HEK293 (cell line): Measurements from ENCODE around the gene B4GALNT2.

ENCODE experiments used
- BCL11A ChIP-seq: fragments of 450-650 bp; formaldehyde crosslinking; IDR thresholded peaks from 2 replicates; pipeline ENCODE4 v1.5.1; 2016; ENCODE audit warnings: low read depth, missing biosample characterization, missing genetic modification characterization
- EGR2 ChIP-seq: fragments of 450-650 bp; formaldehyde crosslinking; IDR thresholded peaks from 2 replicates; pipeline ENCODE4 v1.5.1; 2016; ENCODE audit warnings: low read depth, missing biosample characterization, missing genetic modification characterization
- GFI1B ChIP-seq: fragments of 450-650 bp; formaldehyde crosslinking; IDR thresholded peaks from 2 replicates; pipeline ENCODE4 v1.5.1; 2016; ENCODE audit warnings: missing biosample characterization, missing genetic modification characterization
- HIC1 ChIP-seq: fragments of 450-650 bp; formaldehyde crosslinking; IDR thresholded peaks from 2 replicates; pipeline ENCODE4 v1.5.1; 2016; ENCODE audit warnings: missing biosample characterization, missing genetic modification characterization
- HOXC10 ChIP-seq: sonication (generic); formaldehyde crosslinking; IDR thresholded peaks from 2 replicates; pipeline ENCODE4 v1.8.1; 2023; ENCODE audit warnings: mild to moderate bottlenecking, missing genetic modification reagents
- KLF7 ChIP-seq: fragments of 450-650 bp; formaldehyde crosslinking; IDR thresholded peaks from 2 replicates; pipeline ENCODE4 v1.5.1; 2016; ENCODE audit warnings: missing biosample characterization, missing genetic modification characterization, borderline replicate concordance
- PBX3 ChIP-seq: sonication (generic); formaldehyde crosslinking; IDR thresholded peaks from 2 replicates; pipeline ENCODE4 v1.8.1; 2022; ENCODE audit warnings: mild to moderate bottlenecking, moderate library complexity, missing genetic modification reagents
- PRDM6 ChIP-seq: fragments of 450-650 bp; formaldehyde crosslinking; IDR thresholded peaks from 2 replicates; pipeline ENCODE4 v1.5.1; 2017; ENCODE audit warnings: missing biosample characterization, missing genetic modification characterization
- ZBTB26 ChIP-seq: fragments of 450-650 bp; formaldehyde crosslinking; optimal IDR thresholded peaks from 2 replicates; pipeline ENCODE3; 2016; ENCODE audit warnings: missing biosample characterization, mild to moderate bottlenecking, missing genetic modification characterization
- ZFP3 ChIP-seq: fragments of 450-650 bp; formaldehyde crosslinking; IDR thresholded peaks from 2 replicates; pipeline ENCODE4 v1.5.1; 2016; ENCODE audit warnings: low read depth, missing biosample characterization, missing genetic modification characterization
- ZFP69B ChIP-seq: fragments of 450-650 bp; formaldehyde crosslinking; IDR thresholded peaks from 2 replicates; pipeline ENCODE4 v1.5.1; 2016; ENCODE audit warnings: missing biosample characterization, missing genetic modification characterization
- ZNF121 ChIP-seq: fragments of 450-650 bp; formaldehyde crosslinking; IDR thresholded peaks from 2 replicates; pipeline ENCODE4 v1.5.1; 2016; ENCODE audit warnings: missing biosample characterization, missing genetic modification characterization
- ZNF19 ChIP-seq: fragments of 450-650 bp; formaldehyde crosslinking; IDR thresholded peaks from 2 replicates; pipeline ENCODE4; 2016; ENCODE audit warnings: missing biosample characterization, missing genetic modification characterization, low read depth
- ZNF221 ChIP-seq: fragments of 450-650 bp; formaldehyde crosslinking; IDR thresholded peaks from 2 replicates; pipeline ENCODE4 v1.5.1; 2017; ENCODE audit warnings: missing biosample characterization, missing genetic modification characterization, borderline replicate concordance
- ZNF239 ChIP-seq: fragments of 450-650 bp; formaldehyde crosslinking; IDR thresholded peaks from 2 replicates; pipeline ENCODE4 v1.5.1; 2016; ENCODE audit warnings: missing biosample characterization, missing genetic modification characterization
- ZNF302 ChIP-seq: fragments of 450-650 bp; formaldehyde crosslinking; IDR thresholded peaks from 2 replicates; pipeline ENCODE4 v1.5.1; 2016; ENCODE audit warnings: missing biosample characterization, missing genetic modification characterization, low read depth
- ZNF341 ChIP-seq: fragments of 450-650 bp; formaldehyde crosslinking; IDR thresholded peaks from 2 replicates; pipeline ENCODE4; 2016; ENCODE audit warnings: low read depth, missing biosample characterization, missing genetic modification characterization
- ZNF398 ChIP-seq: fragments of 450-650 bp; formaldehyde crosslinking; IDR thresholded peaks from 2 replicates; pipeline ENCODE4 v1.5.1; 2017; ENCODE audit warnings: missing biosample characterization, missing genetic modification characterization
- ZNF48 ChIP-seq: fragments of 450-650 bp; formaldehyde crosslinking; IDR thresholded peaks from 2 replicates; pipeline ENCODE4 v1.5.1; 2016; ENCODE audit warnings: missing biosample characterization, missing genetic modification characterization
- ZNF501 ChIP-seq: fragments of 450-650 bp; formaldehyde crosslinking; IDR thresholded peaks from 2 replicates; pipeline ENCODE4 v1.5.1; 2016; ENCODE audit warnings: missing biosample characterization, missing genetic modification characterization
- ZNF529 ChIP-seq: fragments of 450-650 bp; formaldehyde crosslinking; IDR thresholded peaks from 2 replicates; pipeline ENCODE4 v1.5.1; 2017; ENCODE audit warnings: missing genetic modification characterization, missing biosample characterization; ENCODE audit not compliant: insufficient replicate concordance
- ZNF580 ChIP-seq: fragments of 450-650 bp; formaldehyde crosslinking; IDR thresholded peaks from 2 replicates; pipeline ENCODE4 v1.5.1; 2016; ENCODE audit warnings: missing biosample characterization, missing genetic modification characterization
- ZNF596 ChIP-seq: fragments of 450-650 bp; IDR thresholded peaks from 2 replicates; pipeline ENCODE4 v1.5.0; 2018; ENCODE audit warnings: missing biosample characterization, mild to moderate bottlenecking, missing genetic modification characterization, moderate library complexity
- ZNF658 ChIP-seq: fragments of 450-650 bp; formaldehyde crosslinking; IDR thresholded peaks from 2 replicates; pipeline ENCODE4; 2016; ENCODE audit warnings: missing biosample characterization, missing genetic modification characterization
- ZNF677 ChIP-seq: fragments of 450-650 bp; IDR thresholded peaks from 2 replicates; pipeline ENCODE4 v1.5.0; 2018; ENCODE audit warnings: missing biosample characterization, mild to moderate bottlenecking, missing genetic modification characterization, moderate library complexity
- ZNF704 ChIP-seq: fragments of 450-650 bp; formaldehyde crosslinking; IDR thresholded peaks from 2 replicates; pipeline ENCODE4 v1.5.1; 2016; ENCODE audit warnings: missing biosample characterization, missing genetic modification characterization
- ZNF768 ChIP-seq: fragments of 450-650 bp; formaldehyde crosslinking; IDR thresholded peaks from 2 replicates; pipeline ENCODE4 v1.5.1; 2018; ENCODE audit warnings: missing biosample characterization, mild to moderate bottlenecking, missing genetic modification characterization
- ZNF785 ChIP-seq: fragments of 450-650 bp; formaldehyde crosslinking; IDR thresholded peaks from 2 replicates; pipeline ENCODE4 v1.5.1; 2016; ENCODE audit warnings: missing biosample characterization, missing genetic modification characterization
- ZSCAN30 ChIP-seq: fragments of 450-650 bp; IDR thresholded peaks from 2 replicates; pipeline ENCODE4 v1.5.1; 2018; ENCODE audit warnings: missing biosample characterization, mild to moderate bottlenecking, missing genetic modification characterization, moderate library complexity

The B4GALNT2 gene

GRCh38 chr17:49191917-49192741 is 59.6 kb downstream of the B4GALNT2 start (continued):
- TF ChIP-seq ZNF398 (tag by site-specific recombination): 0 out of 2 replicates have a peak, but pooled peaks have one; percentile 61
- no peak for TF ChIP-seq ZNF677 (tag by site-specific recombination)
- TF ChIP-seq ZNF239 (tag by site-specific recombination): no peak
- 0 out of 2 replicates have a peak, but pooled peaks have one; percentile 21 for TF ChIP-seq ZFP3
- no peak for TF ChIP-seq HOXC10
- no peak for TF ChIP-seq ZNF768
- peak; percentile 60; the same call in 1 of the 2 replicates for TF ChIP-seq ZNF221 (tag by site-specific recombination)
- peak; percentile 88; the same call in 1 of the 2 replicates for TF ChIP-seq ZNF785 (tag by site-specific recombination)
- peak; percentile 76; the same call in 1 of the 2 replicates for TF ChIP-seq ZNF121 (tag by site-specific recombination)
- no peak for TF ChIP-seq ZNF19 (tag by site-specific recombination)
- TF ChIP-seq PBX3 (CRISPR knock-in tag): peak; percentile 38; the same call in 1 of the 2 replicates
- TF ChIP-seq ZNF580: peak; percentile 78
- TF ChIP-seq ZNF658 (tag by site-specific recombination): no peak
- no peak for TF ChIP-seq ZNF48 (tag by site-specific recombination)
- TF ChIP-seq ZBTB26: peak; percentile 73
- TF ChIP-seq ZFP69B: peak; percentile 94
- TF ChIP-seq PRDM6 (tag by site-specific recombination): no peak
- peak; percentile 77; the same call in 1 of the 2 replicates for TF ChIP-seq KLF7
- no peak for TF ChIP-seq ZNF341 (tag by site-specific recombination)
- no peak for TF ChIP-seq ZNF529 (tag by site-specific recombination)
- peak; percentile 86 for TF ChIP-seq ZSCAN30 (tag by site-specific recombination)
- peak; percentile 82; the same call in 1 of the 2 replicates for TF ChIP-seq BCL11A
- no peak for TF ChIP-seq ZNF704 (tag by site-specific recombination)
- no peak for TF ChIP-seq ZNF302
- TF ChIP-seq ZNF501 (tag by site-specific recombination): peak; percentile 88
- peak; percentile 65; the same call in 1 of the 2 replicates for TF ChIP-seq GFI1B (tag by site-specific recombination)
- no peak for TF ChIP-seq HIC1
- peak; percentile 42; the same call in 1 of the 2 replicates for TF ChIP-seq EGR2
- TF ChIP-seq ZNF596 (tag by site-specific recombination): peak; percentile 57
